Left hindlimb (tissue), 1 donor: ENCODE results near the gene SNX12.

Source experiments
- DNase-seq: peaks from one replicate; pipeline ENCODE4 v3.0.0-alpha.2; 2018

SNX12 gene

GRCh38 chrX:71068044-71068918, at the start of gene SNX12:
SNX12 (minus strand) TSS chrX:71068334; CDS start chrX:71068306, 28 bp downstream.
- DNase-seq = peak; percentile 94

GRCh38 chrX:71117358-71117757, 49.2 kb upstream of the SNX12 start:
- DNase-seq = no peak

GRCh38 chrX:71111921-71112431, 43.8 kb upstream of the SNX12 start:
- no peak for DNase-seq

GRCh38 chrX:71111141-71111843, 43.2 kb upstream of the SNX12 start, which contains the start of gene IL2RG:
IL2RG (minus strand) TSS chrX:71111577; CDS start chrX:71111539, 38 bp downstream.
- DNase-seq = no peak

- no peak for DNase-seq
Measured at GRCh38 chrX:71109051-71109450, 40.9 kb upstream of the SNX12 start.

DNA sequence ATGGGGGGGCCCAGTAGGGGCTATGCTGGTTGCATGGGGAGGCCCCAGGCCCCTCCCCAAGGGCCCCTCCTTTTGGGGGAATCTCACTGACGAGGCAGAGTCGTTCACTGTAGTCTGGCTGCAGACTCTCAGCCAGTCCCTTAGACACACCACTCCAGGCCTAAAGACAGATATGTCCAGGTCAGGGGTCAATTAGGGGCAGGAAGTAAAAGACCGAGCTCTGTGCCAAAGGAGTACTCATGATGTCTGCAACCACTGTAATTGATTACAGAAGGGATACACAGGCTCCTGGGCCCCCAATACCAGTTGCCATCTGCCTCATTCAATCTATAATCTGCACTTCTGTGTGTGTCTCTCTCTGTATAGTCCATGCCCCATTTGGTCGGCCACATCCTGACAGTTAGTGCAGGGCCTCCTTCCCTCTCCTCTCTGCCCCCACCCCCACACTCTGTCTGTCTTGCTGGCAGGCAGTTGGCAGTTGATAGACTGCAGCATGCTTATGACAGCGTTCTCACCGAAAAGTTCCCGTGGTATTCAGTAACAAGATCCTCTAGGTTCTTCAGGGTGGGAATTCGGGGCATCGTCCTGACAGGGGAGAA, 39.7 kb upstream of the SNX12 start:
- DNase-seq = no peak

- DNase-seq = no peak
Measured at GRCh38 chrX:71107245-71107644, 39.1 kb upstream of the SNX12 start.

- DNase-seq = no peak
Measured at GRCh38 chrX:71106427-71106826, 38.3 kb upstream of the SNX12 start, which contains the start of gene CXorf65. CXorf65 (minus strand) TSS chrX:71106740; CDS start chrX:71106556, 184 bp downstream.

- no peak for DNase-seq
Measured at GRCh38 chrX:71105628-71106027, 37.5 kb upstream of the SNX12 start.

- DNase-seq = peak; percentile 61
Measured at GRCh38 chrX:71103110-71103983, 35.2 kb upstream of the SNX12 start.

DNA sequence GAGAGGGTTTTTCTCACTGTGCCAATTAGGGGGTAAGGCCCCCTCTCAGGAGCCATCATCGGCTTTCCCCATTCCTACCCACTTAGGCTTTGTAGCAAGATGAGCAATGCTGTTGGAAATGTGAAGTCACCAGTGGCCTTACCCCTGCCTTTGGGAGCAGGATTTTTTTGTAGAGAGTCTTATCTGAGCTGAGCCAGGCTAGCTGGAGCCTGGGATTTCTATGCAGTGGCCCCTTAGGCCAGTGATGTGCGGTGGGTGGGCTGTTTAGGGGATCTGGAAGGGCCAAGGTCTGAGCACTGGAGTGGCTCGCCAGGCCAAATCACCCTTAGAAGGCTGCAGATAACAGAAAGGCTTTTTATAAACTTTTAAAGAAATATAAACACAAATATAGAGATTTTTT, 34.2 kb upstream of the SNX12 start:
- DNase-seq = no peak

- no peak for DNase-seq
Measured at GRCh38 chrX:71100581-71101505, 32.7 kb upstream of the SNX12 start.

DNA sequence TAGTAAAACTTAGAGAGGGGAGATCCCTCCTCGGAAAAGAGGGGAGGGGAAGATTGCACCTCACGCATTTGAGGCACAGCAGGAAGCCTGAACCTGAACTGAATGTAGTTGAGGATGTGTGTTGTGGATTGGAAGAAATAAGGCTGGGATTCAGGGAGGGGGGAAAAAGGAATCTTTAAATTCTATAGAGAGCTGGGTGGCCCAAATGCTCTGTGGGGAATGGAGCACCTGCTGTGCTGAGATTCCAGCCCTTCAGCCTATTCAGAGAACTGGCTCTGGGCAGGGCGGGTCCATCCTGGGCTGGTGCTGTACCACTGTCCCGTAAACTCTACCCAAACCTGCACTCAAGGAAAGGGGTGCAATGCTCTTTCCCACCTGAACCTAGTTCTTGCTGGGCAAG, 31.6 kb upstream of the SNX12 start:
- no peak for DNase-seq

DNA sequence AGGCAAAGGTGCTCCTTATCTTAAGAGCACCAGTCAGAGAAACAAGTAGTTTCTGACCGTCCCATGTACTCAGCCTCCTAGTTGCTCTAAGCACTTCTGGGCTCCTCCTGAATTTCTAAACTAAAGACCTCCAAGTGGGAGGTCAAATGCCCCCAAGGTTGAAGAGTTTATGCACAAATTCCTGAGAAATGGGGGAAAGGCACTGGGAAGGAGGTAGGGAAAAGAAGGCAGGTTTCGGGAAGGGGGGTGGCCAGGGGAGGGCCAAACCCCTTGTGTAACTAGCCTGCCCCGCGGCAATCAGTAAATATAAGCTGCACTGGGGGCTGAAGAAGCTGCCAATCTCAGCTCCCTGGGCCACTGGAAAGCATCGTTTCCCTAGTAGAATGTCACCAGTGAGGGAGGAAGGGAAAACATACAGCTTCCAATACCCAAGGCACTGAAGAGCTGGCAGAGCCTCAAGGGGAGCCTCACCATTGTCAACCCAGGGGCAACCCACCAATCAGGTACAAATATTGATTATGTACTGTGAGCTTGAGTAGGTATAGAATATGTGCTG, 30.9 kb upstream of the SNX12 start:
- no peak for DNase-seq

- DNase-seq = peak; percentile 37
Measured at GRCh38 chrX:71098302-71098701, 30.2 kb upstream of the SNX12 start.

DNA sequence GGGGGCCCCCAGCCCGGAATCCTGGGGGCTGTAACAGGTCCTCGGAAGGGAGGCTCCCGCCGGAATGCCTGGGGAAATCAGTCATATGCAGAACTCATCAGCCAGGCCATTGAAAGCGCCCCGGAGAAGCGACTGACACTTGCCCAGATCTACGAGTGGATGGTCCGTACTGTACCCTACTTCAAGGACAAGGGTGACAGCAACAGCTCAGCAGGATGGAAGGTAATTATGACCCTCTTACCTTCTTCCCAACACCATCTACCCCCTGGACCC, 28.6 kb upstream of the SNX12 start:
- no peak for DNase-seq

- no peak for DNase-seq
Measured at GRCh38 chrX:71095981-71096759, 28.0 kb upstream of the SNX12 start.

GRCh38 chrX:71095555-71095980, 27.4 kb upstream of the SNX12 start, which contains the start of gene FOXO4:
FOXO4 (plus strand) TSS chrX:71095851; CDS start chrX:71096529, 678 bp downstream.
- DNase-seq = peak; percentile 92

- no peak for DNase-seq
Measured at GRCh38 chrX:71095033-71095432, 26.9 kb upstream of the SNX12 start.

- DNase-seq = no peak
Measured at GRCh38 chrX:71091263-71091662, 23.1 kb upstream of the SNX12 start.
